Caki2 (cell line): ENCODE results near the gene CTCF. TPM values are rescaled to one million over a fixed set of nuclear protein-coding genes. Genes with fewer than 3 reads are reported as not detected.
"Not testable (repeated sequence)": the region's sequence is repeated elsewhere in the genome, so short reads cannot be mapped to it uniquely, and the experiment has no call there.

Source experiments
- DNase-seq: peaks from one replicate; pipeline ENCODE4 v3.0.0-alpha.2; 2015; ENCODE audit warnings: low read depth
- in situ Hi-C: cut with HindIII; loops from 2 replicates; pipeline ENCODE4 v1.10.0; 2016; ENCODE audit warnings: low sequenced_read_pairs, low pct_unique_long_range_greater_than_20kb, mixed read lengths
- total RNA-seq: library from RNA; depleted of rRNA; stranded (reverse); fragments of >200 nt; shearing (Covaris generic); gene quantifications from 2 replicates; pipeline ENCODE4 v1.2.3, GENCODE V29; 2014; ENCODE audit warnings: low replicate concordance

CTCF gene
- total RNA-seq, 1 experiment from 2014 or later, result 32.1 TPM

- DNase-seq, result no peak
- in situ Hi-C loops, result no loop called here
Measured at GRCh38 chr16:67533024-67533560, 29.2 kb upstream of the CTCF start.

GRCh38 chr16:67533987-67534386 is 28.3 kb upstream of the CTCF start:
- in situ Hi-C loops, DNase-seq: not testable (repeated sequence)

DNA sequence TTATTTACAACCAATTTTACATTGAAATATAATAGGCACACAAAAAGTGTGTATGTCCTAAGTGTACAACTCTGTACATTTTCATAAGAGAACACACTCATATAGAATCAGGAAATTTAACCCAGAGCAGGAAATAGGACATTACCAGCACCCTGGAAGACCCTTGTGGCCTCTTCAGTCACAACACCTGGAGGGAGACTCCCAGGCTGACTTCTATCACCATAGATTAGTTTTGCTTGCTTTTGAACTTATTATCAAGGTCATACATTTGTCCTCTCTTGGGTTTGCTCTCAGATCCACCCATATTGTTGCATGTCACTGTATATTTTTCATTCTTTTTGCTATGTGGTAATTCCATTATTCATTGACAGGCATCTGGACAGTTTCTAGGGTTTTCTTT is 27.9 kb upstream of the CTCF start:
- no peak for DNase-seq
- in situ Hi-C loops, result no loop called here

DNA sequence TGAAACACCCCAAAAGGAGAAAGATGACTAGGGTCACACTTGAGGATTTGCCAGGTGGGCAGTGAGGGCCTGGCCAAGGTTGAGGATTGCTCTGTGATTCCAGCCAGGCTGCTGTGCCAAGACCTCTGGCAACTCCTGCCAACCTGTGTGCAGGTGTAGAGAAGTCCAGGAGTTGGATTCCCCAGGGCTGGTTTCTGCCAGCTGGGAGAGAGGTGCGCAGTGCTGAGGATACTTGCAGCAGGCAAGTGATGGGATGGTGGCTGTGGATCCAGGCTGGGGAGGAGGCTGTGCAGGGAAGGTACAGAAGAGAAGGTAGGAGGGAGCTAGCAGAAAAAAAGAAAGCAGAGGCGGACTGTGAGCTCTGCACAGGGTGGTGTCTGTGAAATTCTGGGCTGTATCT is 27.1 kb upstream of the CTCF start:
- in situ Hi-C loops, result no loop called here
- no peak for DNase-seq

GRCh38 chr16:67537270-67537635 is 25.1 kb upstream of the CTCF start:
- DNase-seq, result no peak
- in situ Hi-C loops, result no loop called here

GRCh38 chr16:67537636-67538591 is 24.4 kb upstream of the CTCF start:
- no peak for DNase-seq
- in situ Hi-C loops, result no loop called here

GRCh38 chr16:67538666-67539101 is 23.6 kb upstream of the CTCF start:
- no peak for DNase-seq
- in situ Hi-C loops, result no loop called here

- DNase-seq, result no peak
- in situ Hi-C loops, result no loop called here
Measured at GRCh38 chr16:67539271-67539670, 23.1 kb upstream of the CTCF start.

- no peak for DNase-seq
- in situ Hi-C loops, result no loop called here
Measured at GRCh38 chr16:67539691-67540635, 22.4 kb upstream of the CTCF start.

DNA sequence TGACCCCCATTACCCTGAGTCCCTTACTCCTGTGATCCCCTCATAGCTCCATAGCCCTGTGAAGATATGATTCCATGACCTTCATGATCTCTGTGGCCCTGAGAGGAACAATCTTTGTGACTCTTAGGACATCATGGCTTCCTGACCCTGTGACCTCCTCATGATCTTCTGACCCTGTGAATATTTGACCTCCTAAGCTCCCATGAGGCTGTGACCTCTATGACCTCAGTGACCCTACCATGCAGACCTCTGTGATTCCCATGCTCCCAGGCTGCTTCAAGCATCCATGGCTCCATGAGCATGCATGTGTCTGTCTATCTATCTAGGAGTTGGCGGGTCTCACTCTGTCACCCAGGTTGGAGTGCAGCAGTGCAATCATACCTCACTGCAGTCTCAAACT is 21.6 kb upstream of the CTCF start:
- in situ Hi-C loops, result no loop called here

GRCh38 chr16:67541391-67542263 is 20.7 kb upstream of the CTCF start:
- in situ Hi-C loops, result no loop called here
- DNase-seq, result peak; percentile 52

More for the DNA sequence above, 21.6 kb upstream of the CTCF start:
- no peak for DNase-seq

- DNase-seq, result peak; percentile 57
- in situ Hi-C loops, result no loop called here
Measured at GRCh38 chr16:67542464-67542863, 19.9 kb upstream of the CTCF start.

- no peak for DNase-seq
- in situ Hi-C loops, result no loop called here
Measured at GRCh38 chr16:67543036-67543435, 19.3 kb upstream of the CTCF start.

GRCh38 chr16:67543582-67543981 is 18.7 kb upstream of the CTCF start:
- in situ Hi-C loops, result no loop called here
- DNase-seq, result no peak

- no peak for DNase-seq
- in situ Hi-C loops, result no loop called here
Measured at GRCh38 chr16:67544329-67544841, 17.9 kb upstream of the CTCF start.

DNA sequence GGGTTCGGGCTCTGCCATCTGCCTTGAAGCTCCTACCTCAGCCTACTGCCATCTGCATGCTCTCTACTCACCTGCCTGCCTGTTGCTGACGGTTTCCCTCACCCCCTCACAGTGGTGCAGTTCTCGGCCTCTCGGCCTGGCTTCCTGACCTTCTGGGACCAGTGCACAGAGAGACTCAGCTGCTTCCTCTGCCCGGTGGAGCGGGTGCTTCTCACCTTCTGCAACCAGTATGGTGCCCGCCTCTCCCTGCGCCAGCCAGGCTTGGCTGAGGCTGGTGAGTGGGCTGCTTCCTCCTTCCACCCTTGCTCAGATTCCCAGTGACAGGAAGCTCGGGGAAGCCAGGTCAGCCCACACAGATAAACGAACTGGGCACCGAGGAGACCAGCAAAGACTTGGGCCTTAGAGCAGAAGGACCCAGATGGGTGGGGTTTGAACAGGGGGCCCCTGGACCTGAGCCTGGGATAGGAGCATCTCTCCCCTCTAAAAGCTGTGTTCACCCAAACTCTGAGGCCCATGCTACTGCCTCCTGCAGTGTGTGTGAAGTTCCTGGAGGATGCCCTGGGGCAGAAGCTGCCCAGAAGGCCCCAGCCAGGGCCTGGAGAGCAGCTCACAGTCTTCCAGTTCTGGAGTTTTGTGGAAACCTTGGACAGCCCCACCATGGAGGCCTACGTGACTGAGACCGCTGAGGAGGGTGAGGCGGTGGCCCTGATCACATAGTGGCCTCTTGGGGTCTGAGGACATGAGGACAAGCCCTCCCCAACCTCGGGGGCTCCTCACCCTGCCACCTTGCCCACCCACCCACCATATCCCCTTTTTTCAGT is 17.3 kb upstream of the CTCF start:
- DNase-seq, result no peak
- in situ Hi-C loops, result no loop called here

DNA sequence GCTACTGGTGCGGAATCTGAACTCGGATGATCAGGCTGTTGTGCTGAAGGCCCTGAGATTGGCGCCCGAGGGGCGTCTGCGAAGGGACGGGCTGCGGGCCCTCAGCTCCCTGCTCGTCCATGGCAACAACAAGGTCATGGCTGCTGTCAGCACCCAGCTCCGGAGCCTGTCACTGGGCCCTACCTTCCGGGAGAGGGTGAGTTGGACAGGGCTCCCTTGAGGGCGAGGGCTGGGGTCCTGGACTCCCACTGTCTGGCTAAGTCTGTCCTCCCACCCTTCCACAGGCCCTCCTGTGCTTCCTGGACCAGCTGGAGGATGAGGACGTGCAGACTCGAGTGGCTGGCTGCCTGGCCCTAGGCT is 16.7 kb upstream of the CTCF start:
- in situ Hi-C loops, result no loop called here
- no peak for DNase-seq
